GM12878 (cell line): ENCODE results near the gene SPG21. TPM values are rescaled to one million over a fixed set of nuclear protein-coding genes. Genes with fewer than 3 reads are reported as not detected.

Experiments used
- ASH2L ChIP-seq: fragments of 300-600, 200-600 bp; sonication (generic); IDR thresholded peaks from 2 replicates; pipeline ENCODE4 v1.6.1; 2017; ENCODE audit warnings: low read depth, mild to moderate bottlenecking, borderline replicate concordance
- CBX5 ChIP-seq: sonication (generic); IDR thresholded peaks from 2 replicates; pipeline ENCODE4 v1.6.1; 2016; ENCODE audit warnings: low read depth, moderate library complexity, mild to moderate bottlenecking, inconsistent platforms
- CHD2 ChIP-seq: IDR thresholded peaks from 2 replicates; pipeline ENCODE4 v1.6.1; 2011; ENCODE audit warnings: low read depth, low read length, improper control_type of control experiment, borderline replicate concordance
- EED ChIP-seq: sonication (generic); IDR thresholded peaks from 2 replicates; pipeline ENCODE4 v1.6.1; 2016; ENCODE audit warnings: antibody characterized with exemption, low read depth
- ETV6 ChIP-seq, 2 experiments: fragments of 450-650 bp in 1 of 2; IDR thresholded peaks in 1 of 2; conservative IDR thresholded peaks in 1 of 2; 2 replicates each; pipeline ENCODE4 v1.6.1; 2014; ENCODE audit warnings: antibody characterized with exemption in 1 of 2, borderline replicate concordance in 1 of 2, low read depth in 1 of 2, mild to moderate bottlenecking in 1 of 2, moderate library complexity in 1 of 2
- FOS ChIP-seq: IDR thresholded peaks from 3 replicates; pipeline ENCODE4 v1.6.1; 2011; ENCODE audit warnings: borderline replicate concordance; ENCODE audit not compliant: insufficient read length; ENCODE audit errors: extremely low read depth
- FOXM1 ChIP-seq: IDR thresholded peaks from 2 replicates; pipeline ENCODE4 v1.6.1; 2012; ENCODE audit warnings: low read depth, mild to moderate bottlenecking, inconsistent platforms, low read length, moderate library complexity
- GABPA ChIP-seq: IDR thresholded peaks from 2 replicates; pipeline ENCODE4 v1.6.1; 2014; ENCODE audit warnings: antibody characterized with exemption, low read depth, mild to moderate bottlenecking, inconsistent platforms
- HSF1 ChIP-seq: fragments of 150-350 bp; IDR thresholded peaks from 2 replicates; pipeline ENCODE4 v1.6.1; 2014; ENCODE audit warnings: mild to moderate bottlenecking, low read depth, low read length
- JUNB ChIP-seq: IDR thresholded peaks from 2 replicates; pipeline ENCODE4 v1.6.1; 2016; ENCODE audit warnings: antibody characterized with exemption, mild to moderate bottlenecking
- MTA3 ChIP-seq: IDR thresholded peaks from 2 replicates; pipeline ENCODE4 v1.6.1; 2012; ENCODE audit warnings: low read length, inconsistent platforms, borderline replicate concordance
- NFXL1 ChIP-seq: fragments of 450-650 bp; IDR thresholded peaks from 2 replicates; pipeline ENCODE4 v1.6.1; 2017; ENCODE audit warnings: antibody characterized with exemption, mild to moderate bottlenecking, borderline replicate concordance
- NFYA ChIP-seq: IDR thresholded peaks from 2 replicates; pipeline ENCODE4 v1.6.1; 2011; ENCODE audit warnings: low read depth, mild to moderate bottlenecking, low read length, improper control_type of control experiment, borderline replicate concordance
- RB1 ChIP-seq: fragments of 450-650 bp; formaldehyde crosslinking; IDR thresholded peaks from 2 replicates; pipeline ENCODE4 v1.6.1; 2017; ENCODE audit warnings: mild to moderate bottlenecking, borderline replicate concordance
- RFX5 ChIP-seq: IDR thresholded peaks from 2 replicates; pipeline ENCODE4 v1.6.1; 2011; ENCODE audit warnings: low read depth, low read length, improper control_type of control experiment
- SKIL ChIP-seq: fragments of 450-650 bp; IDR thresholded peaks from 2 replicates; pipeline ENCODE4 v1.6.1; 2017; ENCODE audit warnings: mild to moderate bottlenecking, low read depth, inconsistent platforms; ENCODE audit not compliant: poor library complexity, severe bottlenecking
- SMARCA5 ChIP-seq: fragments of 450-650 bp; IDR thresholded peaks from 2 replicates; pipeline ENCODE4 v1.6.1; 2017; ENCODE audit warnings: mild to moderate bottlenecking
- SPI1 ChIP-seq: IDR thresholded peaks from 2 replicates; pipeline ENCODE4 v1.6.1; 2011; ENCODE audit warnings: low read depth, mild to moderate bottlenecking, low read length, moderate library complexity, borderline replicate concordance; ENCODE audit not compliant: insufficient read depth
- SREBF1 ChIP-seq: IDR thresholded peaks from 2 replicates; pipeline ENCODE4 v1.6.1; 2012; ENCODE audit warnings: mild to moderate bottlenecking, low read length
- YBX1 ChIP-seq: fragments of 450-650 bp; IDR thresholded peaks from 2 replicates; pipeline ENCODE4 v1.6.1; 2016; ENCODE audit warnings: antibody characterized with exemption
- YY1 ChIP-seq: IDR thresholded peaks from 2 replicates; pipeline ENCODE4 v1.6.1; 2011; ENCODE audit warnings: low read depth, mild to moderate bottlenecking, low read length
- ZBED1 ChIP-seq: IDR thresholded peaks from 2 replicates; pipeline ENCODE4 v1.6.1; 2016; ENCODE audit warnings: borderline replicate concordance
- ZBTB33 ChIP-seq: fragments of 450-650 bp; IDR thresholded peaks from 2 replicates; pipeline ENCODE4 v1.6.1; 2017; ENCODE audit warnings: mild to moderate bottlenecking
- ZNF24 ChIP-seq: fragments of 450-650 bp; IDR thresholded peaks from 2 replicates; pipeline ENCODE4 v1.6.1; 2017; ENCODE audit warnings: antibody characterized with exemption, mild to moderate bottlenecking
- ZNF384 ChIP-seq: IDR thresholded peaks from 2 replicates; pipeline ENCODE4 v1.6.1; 2012; ENCODE audit warnings: low read depth, mild to moderate bottlenecking, low read length, improper control_type of control experiment, borderline replicate concordance
- ZSCAN29 ChIP-seq: fragments of 450-650 bp; IDR thresholded peaks from 2 replicates; pipeline ENCODE4 v1.6.1; 2017; ENCODE audit warnings: mild to moderate bottlenecking, moderate library complexity
- ZZZ3 ChIP-seq: IDR thresholded peaks from 2 replicates; pipeline ENCODE4 v1.6.1; 2011; ENCODE audit warnings: low read depth; ENCODE audit not compliant: control insufficient read depth, insufficient read length
- polyA plus RNA-seq, 11 experiments: library from polyadenylated mRNA; depleted of rRNA in 4 of 11; unstranded in 6 of 11; stranded (reverse) in 5 of 11; fragments of >200 nt; fragmentation: Nextera tagmentation in 4 of 11; fragmentation: Illumina TruSeq in 1 of 11; extraction: Ambion mirVana in 4 of 11; extraction: Trizol in 1 of 11; gene quantifications; 1 replicate in 1 of 11; 2 replicates in 10 of 11; pipeline versions ENCODE4 v1.2.1 to v1.2.3, GENCODE V29; 2011 to 2016; ENCODE audit warnings: inconsistent platforms in 2 of 11, missing spikeins in 2 of 11, low read depth in 1 of 11
- total RNA-seq, 4 experiments: library from RNA; depleted of rRNA in 3 of 4; stranded (reverse); fragments of >200 nt in 3 of 4; fragmentation: Illumina TruSeq in 1 of 4; extraction: Trizol in 1 of 4; gene quantifications; 2 replicates each; pipeline versions ENCODE4 v1.2.1 to v1.2.3, GENCODE V29; 2013 to 2021

SPG21 gene
- total and polyA plus RNA-seq, 10 of the 15 experiments (the other 5 are each of a cell fraction or from before 2014, with no cell fraction given) = 25.5 to 116 (median 68.0) TPM

GRCh38 chr15:65028921-65029735, 39.4 kb upstream of the SPG21 start, which contains the start of gene MTFMT (continued):
- TF ChIP-seq NFXL1 (peak; percentile 97), JUNB (no peak), YY1 (peak; percentile 88), FOS (no peak), MTA3 (no peak), ZBTB33 (no peak), ETV6 (conservative IDR thresholded peaks at IDR 0.05 in 1 of 2, IDR thresholded peaks at IDR 0.05 in 1 of 2; ENCODE audit: borderline replicate concordance in 1 of 2, low read depth in 1 of 2) (no peak), FOXM1 (no peak), CBX5 (no peak), ZNF24 (no peak), SMARCA5 (peak; percentile 55; the same call in 1 of the 2 replicates), HSF1 (no peak), SREBF1 (no peak), NFYA (no peak), GABPA (no peak), ZZZ3 (no peak), ASH2L (peak; percentile 38; the same call in 1 of the 2 replicates), RB1 (peak; percentile 78; the same call in 1 of the 2 replicates), ZNF384 (no peak), YBX1 (no peak), SKIL (no peak), SPI1 (no peak), CHD2 (no peak), RFX5 (no peak), EED (no peak), ZSCAN29 (no peak), ZBED1 (no peak)
